HFF-Myc (cell line): Measurements from ENCODE around the gene PCNT.

ENCODE experiments used
- DNase-seq: peaks from one replicate; pipeline ENCODE4 v3.0.0-alpha.2; 2011; ENCODE audit warnings: low read depth; ENCODE audit errors: extremely low read depth
- H3K4me3 ChIP-seq: replicated peaks from 2 replicates; pipeline ENCODE4 v1.5.1; 2011; ENCODE audit warnings: low read depth, mild to moderate bottlenecking, control low read depth, low read length
- TF ChIP-seq, protein P1 (sequence below): IDR thresholded peaks from 2 replicates; pipeline ENCODE4 v1.5.1; 2012; ENCODE audit warnings: mild to moderate bottlenecking, low read depth, low read length, control low read depth; ENCODE audit errors: missing control alignments

Gene PCNT

DNA sequence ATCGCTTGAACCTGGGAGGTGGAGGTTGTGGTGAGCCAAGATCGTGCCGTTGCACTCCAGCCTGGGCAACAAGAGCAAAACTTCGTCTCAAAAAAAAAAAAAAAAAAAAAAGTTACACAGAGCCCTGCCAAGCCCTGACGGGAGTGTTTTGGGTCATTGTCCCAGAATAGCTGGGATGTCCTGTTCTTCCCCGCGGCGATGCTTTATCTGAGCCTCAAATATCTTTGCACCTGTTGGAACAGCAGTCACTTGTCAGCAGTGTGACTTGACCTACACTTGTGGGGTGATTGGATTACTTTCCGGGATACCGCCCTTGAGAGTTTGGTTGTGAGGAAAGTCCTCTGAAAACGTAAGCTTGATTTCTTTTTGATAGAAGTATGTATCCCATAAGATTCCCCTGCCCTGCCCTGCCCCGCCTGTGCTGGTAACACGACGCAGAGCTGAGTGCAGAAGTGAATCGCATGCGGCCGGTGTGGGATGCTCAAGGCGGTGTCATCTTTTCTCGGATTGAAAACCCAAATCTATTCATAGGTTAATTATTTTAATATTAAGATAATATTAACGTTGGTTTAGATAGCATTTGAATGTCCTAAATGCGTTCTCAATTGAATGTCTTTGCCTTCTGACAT lies 50.9 kb downstream of the PCNT start:
- H3K4me3 ChIP-seq = no peak overlapping the region
- no peak for DNase-seq
- TF ChIP-seq, protein P1, sequence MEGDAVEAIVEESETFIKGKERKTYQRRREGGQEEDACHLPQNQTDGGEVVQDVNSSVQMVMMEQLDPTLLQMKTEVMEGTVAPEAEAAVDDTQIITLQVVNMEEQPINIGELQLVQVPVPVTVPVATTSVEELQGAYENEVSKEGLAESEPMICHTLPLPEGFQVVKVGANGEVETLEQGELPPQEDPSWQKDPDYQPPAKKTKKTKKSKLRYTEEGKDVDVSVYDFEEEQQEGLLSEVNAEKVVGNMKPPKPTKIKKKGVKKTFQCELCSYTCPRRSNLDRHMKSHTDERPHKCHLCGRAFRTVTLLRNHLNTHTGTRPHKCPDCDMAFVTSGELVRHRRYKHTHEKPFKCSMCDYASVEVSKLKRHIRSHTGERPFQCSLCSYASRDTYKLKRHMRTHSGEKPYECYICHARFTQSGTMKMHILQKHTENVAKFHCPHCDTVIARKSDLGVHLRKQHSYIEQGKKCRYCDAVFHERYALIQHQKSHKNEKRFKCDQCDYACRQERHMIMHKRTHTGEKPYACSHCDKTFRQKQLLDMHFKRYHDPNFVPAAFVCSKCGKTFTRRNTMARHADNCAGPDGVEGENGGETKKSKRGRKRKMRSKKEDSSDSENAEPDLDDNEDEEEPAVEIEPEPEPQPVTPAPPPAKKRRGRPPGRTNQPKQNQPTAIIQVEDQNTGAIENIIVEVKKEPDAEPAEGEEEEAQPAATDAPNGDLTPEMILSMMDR = no peak

DNA sequence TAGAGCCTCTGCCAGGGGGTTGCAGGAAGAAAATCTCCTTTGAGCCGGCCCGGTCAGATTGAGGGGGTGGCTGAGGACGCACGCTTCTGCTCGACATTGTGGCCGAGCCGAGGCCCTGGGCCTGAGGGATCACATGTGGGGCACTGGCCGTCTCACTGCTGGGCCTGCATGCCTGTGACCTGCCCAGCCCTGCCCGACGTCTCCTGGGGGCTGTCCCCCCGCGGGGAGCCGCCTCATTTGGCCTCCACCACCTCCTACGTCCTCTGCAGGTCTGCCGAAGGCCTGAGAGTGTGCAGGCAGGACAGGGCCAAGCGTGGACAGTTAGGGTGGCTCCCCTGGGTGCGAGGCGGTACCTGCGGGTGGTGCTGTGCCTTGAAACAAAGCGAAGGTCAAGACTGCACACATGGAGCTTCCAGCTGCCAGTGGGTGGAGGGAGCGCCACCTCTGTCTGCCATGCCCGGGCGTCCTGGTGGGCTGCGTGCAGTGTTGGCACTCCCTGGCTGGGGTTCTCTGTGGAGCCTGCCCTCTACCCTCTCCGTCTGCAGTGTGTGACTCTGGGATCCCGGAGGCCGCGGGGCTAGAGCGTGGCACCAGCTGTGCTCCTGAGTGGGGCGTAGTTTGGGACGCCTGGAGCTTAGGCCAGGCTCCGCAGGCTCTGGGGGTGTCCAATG lies 51.7 kb downstream of the PCNT start:
- TF ChIP-seq, protein P1 = no peak
- no peak for DNase-seq
- H3K4me3 ChIP-seq = no peak overlapping the region

GRCh38 chr21:46376231-46376628 lies 52.3 kb downstream of the PCNT start:
- no peak overlapping the region for H3K4me3 ChIP-seq
- no peak for DNase-seq
- TF ChIP-seq, protein P1 = no peak

DNA sequence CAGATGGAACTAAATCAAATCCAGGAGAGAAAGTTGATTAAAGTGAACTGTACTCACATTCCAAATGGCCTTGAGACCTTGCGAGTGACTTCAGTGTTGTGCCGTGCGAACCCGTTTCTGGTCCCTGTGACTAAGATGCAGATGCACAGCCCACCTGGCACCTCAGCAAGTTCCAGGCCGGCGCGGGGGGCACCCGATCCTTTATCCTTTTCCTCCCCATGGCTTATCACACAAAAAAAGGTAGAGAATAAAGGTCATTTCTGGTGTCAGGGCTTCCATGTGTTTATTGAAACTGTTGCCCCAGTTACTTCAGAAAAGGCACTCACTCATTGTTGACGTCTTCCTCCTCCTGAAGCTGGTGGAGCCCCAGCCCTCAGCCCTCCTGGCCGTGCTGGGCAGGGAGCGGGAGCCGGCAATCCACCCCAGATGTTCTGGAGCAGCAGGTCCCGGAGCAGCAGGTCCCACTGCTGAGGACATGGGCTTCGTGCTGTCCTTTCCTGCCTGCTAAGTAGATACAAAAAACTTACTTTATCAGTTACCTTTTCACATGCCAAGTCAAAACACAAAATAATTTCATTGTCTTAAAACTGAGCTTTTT lies 53.0 kb downstream of the PCNT start:
- H3K4me3 ChIP-seq = no peak overlapping the region
- TF ChIP-seq, protein P1 = no peak
- DNase-seq = no peak

DNA sequence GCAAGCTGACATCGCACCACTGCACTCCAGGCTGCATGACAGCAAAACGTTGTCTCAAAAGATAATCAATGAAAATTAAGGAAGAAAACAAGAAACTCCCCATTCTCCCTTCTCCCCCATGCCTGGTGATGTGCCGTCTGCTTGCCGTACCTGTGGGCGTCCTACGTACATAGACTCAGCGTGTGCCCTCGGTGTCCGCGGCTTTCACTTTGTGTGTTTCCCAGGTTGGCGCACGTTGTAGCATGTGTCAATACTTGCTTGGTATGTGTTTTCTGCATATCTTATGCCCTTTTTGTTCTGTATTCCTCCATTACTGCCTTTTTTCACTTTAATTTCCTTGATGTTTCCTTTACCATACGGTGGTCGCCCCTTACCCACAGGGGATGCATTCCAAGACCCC lies 53.8 kb downstream of the PCNT start:
- H3K4me3 ChIP-seq = no peak overlapping the region
- no peak for DNase-seq
- TF ChIP-seq, protein P1 = no peak

- H3K4me3 ChIP-seq = no peak overlapping the region
- TF ChIP-seq, protein P1 = no peak
- DNase-seq = no peak
Measured at GRCh38 chr21:46379105-46379504, 55.1 kb downstream of the PCNT start.
